Skeletal muscle satellite cell (primary cell): ENCODE results near the gene PDLIM1.
A peak's percentile ranks its signal among the peaks of the same experiment; 100 is the strongest.

ENCODE experiments used
- H3K27me3 ChIP-seq: 2 replicates; pipeline ENCODE4 v1.7.0; 2013; ENCODE audit warnings: low read length; ENCODE audit not compliant: control insufficient read depth, insufficient read depth
- H3K36me3 ChIP-seq: 2 replicates; pipeline ENCODE4 v1.7.0; 2013; ENCODE audit warnings: mild to moderate bottlenecking, control low read depth, low read length; ENCODE audit not compliant: insufficient read depth
- H3K4me1 ChIP-seq: 2 replicates; pipeline ENCODE4 v1.7.0; 2013; ENCODE audit warnings: low read length; ENCODE audit not compliant: control insufficient read depth, insufficient read depth
- H3K4me2 ChIP-seq: 2 replicates; pipeline ENCODE4 v1.7.0; 2013; ENCODE audit warnings: mild to moderate bottlenecking, low read length
- H3K4me3 ChIP-seq: 2 replicates; pipeline ENCODE4 v1.7.0; 2013; ENCODE audit warnings: low read length
- H3K9ac ChIP-seq: 2 replicates; pipeline ENCODE4 v1.7.0; 2013; ENCODE audit warnings: mild to moderate bottlenecking, low read depth, low read length, moderate library complexity
- H3K9me3 ChIP-seq: replicated peaks from 2 replicates; pipeline ENCODE4 v1.7.0; 2013; ENCODE audit warnings: mild to moderate bottlenecking, control low read depth, low read length

Gene PDLIM1

GRCh38 chr10:95273393-95274312 is 17.1 kb downstream of the PDLIM1 start:
- H3K4me2 ChIP-seq, result peak overlapping the region; percentile 58
- H3K4me3 ChIP-seq, result peak overlapping the region; percentile 19
- H3K9me3 ChIP-seq, result no peaks in the 10 kb centered on the region
- H3K36me3 ChIP-seq, result no peaks in the 10 kb centered on the region
- no peaks in the 10 kb centered on the region for H3K27me3 ChIP-seq
- peaks cover 14% of the 10 kb centered on the region for H3K4me1 ChIP-seq
- peak overlapping the region; percentile 26 for H3K9ac ChIP-seq

GRCh38 chr10:95268438-95268837 is 22.4 kb downstream of the PDLIM1 start:
- H3K36me3 ChIP-seq, result no peaks in the 10 kb centered on the region

GRCh38 chr10:95267251-95267650 is 23.6 kb downstream of the PDLIM1 start:
- no peak overlapping the region for H3K4me3 ChIP-seq
- H3K9me3 ChIP-seq, result no peaks in the 10 kb centered on the region
- no peaks in the 10 kb centered on the region for H3K27me3 ChIP-seq
- H3K4me1 ChIP-seq, result no peaks in the 10 kb centered on the region
- H3K9ac ChIP-seq, result no peak overlapping the region
- H3K36me3 ChIP-seq, result no peaks in the 10 kb centered on the region
- no peak overlapping the region for H3K4me2 ChIP-seq

More at GRCh38 chr10:95268438-95268837, 22.4 kb downstream of the PDLIM1 start:
- Histone ChIP-seq H3K4me3 (no peak overlapping the region), H3K4me2 (no peak overlapping the region), H3K4me1 (peaks cover 5% of the 10 kb centered on the region), H3K9me3 (no peaks in the 10 kb centered on the region), H3K9ac (no peak overlapping the region), H3K27me3 (no peaks in the 10 kb centered on the region)

- Histone ChIP-seq H3K27me3 (no peaks in the 10 kb centered on the region), H3K36me3 (no peaks in the 10 kb centered on the region), H3K4me3 (no peak overlapping the region), H3K9me3 (no peaks in the 10 kb centered on the region), H3K9ac (no peak overlapping the region), H3K4me1 (no peaks in the 10 kb centered on the region), H3K4me2 (no peak overlapping the region)
Observed at GRCh38 chr10:95266674-95267095, 24.1 kb downstream of the PDLIM1 start.

- Histone ChIP-seq H3K27me3 (no peaks in the 10 kb centered on the region), H3K4me1 (peaks cover 10% of the 10 kb centered on the region), H3K9ac (no peak overlapping the region), H3K4me2 (no peak overlapping the region), H3K4me3 (no peak overlapping the region), H3K36me3 (no peaks in the 10 kb centered on the region), H3K9me3 (no peaks in the 10 kb centered on the region)
Observed at GRCh38 chr10:95265572-95265971, 25.2 kb downstream of the PDLIM1 start.

GRCh38 chr10:95264227-95265051 is 26.4 kb downstream of the PDLIM1 start:
- H3K27me3 ChIP-seq, result no peaks in the 10 kb centered on the region
- H3K9ac ChIP-seq, result no peak overlapping the region
- H3K4me1 ChIP-seq, result peaks cover 16% of the 10 kb centered on the region
- H3K4me3 ChIP-seq, result no peak overlapping the region
- H3K36me3 ChIP-seq, result no peaks in the 10 kb centered on the region
- no peaks in the 10 kb centered on the region for H3K9me3 ChIP-seq
- no peak overlapping the region for H3K4me2 ChIP-seq

GRCh38 chr10:95263864-95264226 is 27.0 kb downstream of the PDLIM1 start:
- Histone ChIP-seq H3K4me3 (no peak overlapping the region), H3K36me3 (no peaks in the 10 kb centered on the region), H3K4me1 (peaks cover 16% of the 10 kb centered on the region), H3K9me3 (no peaks in the 10 kb centered on the region), H3K27me3 (no peaks in the 10 kb centered on the region), H3K9ac (no peak overlapping the region), H3K4me2 (no peak overlapping the region)

- no peaks in the 10 kb centered on the region for H3K9me3 ChIP-seq
- no peaks in the 10 kb centered on the region for H3K36me3 ChIP-seq
- H3K9ac ChIP-seq, result no peak overlapping the region
- H3K4me1 ChIP-seq, result peaks cover 16% of the 10 kb centered on the region
- no peaks in the 10 kb centered on the region for H3K27me3 ChIP-seq
- no peak overlapping the region for H3K4me3 ChIP-seq
- H3K4me2 ChIP-seq, result no peak overlapping the region
Observed at GRCh38 chr10:95262763-95263518, 27.9 kb downstream of the PDLIM1 start.

- Histone ChIP-seq H3K27me3 (no peaks in the 10 kb centered on the region), H3K9ac (no peak overlapping the region), H3K36me3 (no peaks in the 10 kb centered on the region), H3K4me2 (no peak overlapping the region), H3K4me1 (peaks cover 16% of the 10 kb centered on the region), H3K9me3 (no peaks in the 10 kb centered on the region), H3K4me3 (no peak overlapping the region)
Observed at GRCh38 chr10:95261926-95262325, 28.9 kb downstream of the PDLIM1 start.

GRCh38 chr10:95260909-95261552 is 29.8 kb downstream of the PDLIM1 start:
- Histone ChIP-seq H3K27me3 (no peaks in the 10 kb centered on the region), H3K9ac (peak overlapping the region; percentile 66), H3K4me1 (peaks cover 16% of the 10 kb centered on the region), H3K9me3 (no peaks in the 10 kb centered on the region), H3K4me3 (peak overlapping the region; percentile 48), H3K36me3 (no peaks in the 10 kb centered on the region), H3K4me2 (peak overlapping the region; percentile 72)
